Uterus (tissue), 2 donors: ENCODE results near the gene UPF2.

Source experiments
- POLR2A ChIP-seq, 2 donors: fragments of 450-650 bp; IDR thresholded peaks; one replicate each; pipeline ENCODE4 v1.6.1; 2016; ENCODE audit warnings: antibody characterized with exemption in 2 of 2, mild to moderate bottlenecking in 1 of 2, moderate library complexity in 1 of 2
- TF ChIP-seq, protein P1 (sequence below), 4 experiments: fragments of 200-600 bp in 2 of 4; fragments of 450-650 bp in 2 of 4; sonication (generic) in 2 of 4; IDR thresholded peaks; one replicate each; pipeline ENCODE4 v1.5.1; 2016 to 2019; ENCODE audit warnings: antibody characterized with exemption in 4 of 4, mild to moderate bottlenecking in 2 of 4, moderate library complexity in 1 of 4

DNA sequence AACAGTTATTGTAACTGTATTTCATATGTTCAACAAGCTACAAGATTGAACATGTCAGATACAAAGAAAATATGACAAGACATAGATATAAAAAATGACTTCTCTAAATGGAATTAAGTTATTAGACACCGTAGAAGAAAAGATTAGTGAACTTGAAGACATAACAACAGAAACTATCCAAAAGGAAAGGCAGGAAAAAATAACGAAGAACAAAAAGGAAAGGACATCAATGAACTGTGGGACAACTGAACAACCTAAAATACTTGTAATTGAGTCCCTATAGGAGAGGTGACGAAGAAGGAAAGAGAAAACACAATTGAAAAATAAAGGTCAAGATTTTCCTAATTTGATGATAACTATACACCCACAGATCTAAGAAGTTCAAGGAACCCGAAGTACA, 32.3 kb downstream of the UPF2 start:
- no peak for TF ChIP-seq POLR2A (IDR thresholded peaks at IDR 0.05)
- TF ChIP-seq, protein P1, sequence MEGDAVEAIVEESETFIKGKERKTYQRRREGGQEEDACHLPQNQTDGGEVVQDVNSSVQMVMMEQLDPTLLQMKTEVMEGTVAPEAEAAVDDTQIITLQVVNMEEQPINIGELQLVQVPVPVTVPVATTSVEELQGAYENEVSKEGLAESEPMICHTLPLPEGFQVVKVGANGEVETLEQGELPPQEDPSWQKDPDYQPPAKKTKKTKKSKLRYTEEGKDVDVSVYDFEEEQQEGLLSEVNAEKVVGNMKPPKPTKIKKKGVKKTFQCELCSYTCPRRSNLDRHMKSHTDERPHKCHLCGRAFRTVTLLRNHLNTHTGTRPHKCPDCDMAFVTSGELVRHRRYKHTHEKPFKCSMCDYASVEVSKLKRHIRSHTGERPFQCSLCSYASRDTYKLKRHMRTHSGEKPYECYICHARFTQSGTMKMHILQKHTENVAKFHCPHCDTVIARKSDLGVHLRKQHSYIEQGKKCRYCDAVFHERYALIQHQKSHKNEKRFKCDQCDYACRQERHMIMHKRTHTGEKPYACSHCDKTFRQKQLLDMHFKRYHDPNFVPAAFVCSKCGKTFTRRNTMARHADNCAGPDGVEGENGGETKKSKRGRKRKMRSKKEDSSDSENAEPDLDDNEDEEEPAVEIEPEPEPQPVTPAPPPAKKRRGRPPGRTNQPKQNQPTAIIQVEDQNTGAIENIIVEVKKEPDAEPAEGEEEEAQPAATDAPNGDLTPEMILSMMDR (IDR thresholded peaks at IDR 0.05): no peak
